Measurements from ENCODE around the gene ROR2.

The ROR2 gene

DNA sequence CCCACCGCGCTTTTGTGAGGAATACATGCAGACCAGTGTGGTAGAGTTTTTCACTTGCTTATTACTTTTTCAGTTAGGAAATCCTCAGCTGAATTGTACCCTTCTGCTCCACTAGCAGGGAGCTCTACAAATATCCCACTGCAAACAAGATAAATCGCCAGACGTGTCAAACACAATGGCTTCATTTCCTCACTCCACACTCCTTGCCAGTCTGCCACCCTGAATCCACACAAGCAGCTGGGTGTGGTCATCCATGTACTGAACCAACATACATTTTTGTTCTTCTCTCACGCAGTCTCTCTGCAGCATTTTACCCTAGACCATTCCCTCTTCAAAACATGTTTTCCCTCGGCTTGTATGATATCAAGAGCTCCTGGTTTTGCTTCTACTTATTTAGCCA, 3.7 kb upstream of the ROR2 start:
- Histone ChIP-seq H3K9me3 (ENCODE audit: insufficient read depth, low read depth, low read length) (no peaks in the 10 kb centered on the region), H3K27me3 (ENCODE audit: insufficient read depth, low read length, poor library complexity, severe bottlenecking) (no peaks in the 10 kb centered on the region), H3K4me1 (ENCODE audit: insufficient read depth, low read length, poor library complexity, severe bottlenecking) (no peaks in the 10 kb centered on the region), H4K20me1 (ENCODE audit: insufficient read depth, low read length, poor library complexity, severe bottlenecking) (no peaks in the 10 kb centered on the region), H3K9ac (ENCODE audit: low read depth, low read length, poor library complexity, severe bottlenecking) (no peak overlapping the region), H3F3A (ENCODE audit: low read depth) (no peaks in the 10 kb centered on the region), H2AFZ (ENCODE audit: low read length) (no peak overlapping the region), H3K79me2 (ENCODE audit: insufficient read depth, low read length) (no peaks in the 10 kb centered on the region), H3K4me2 (ENCODE audit: low read depth, low read length, poor library complexity, severe bottlenecking) (no peak overlapping the region), H3K4me3 (ENCODE audit: low read length, poor library complexity, severe bottlenecking) (no peak overlapping the region), H3K9me2 (replicated peaks; ENCODE audit: low read depth, low read length) (no peaks in the 10 kb centered on the region), H3K36me3 (ENCODE audit: insufficient read depth, low read length) (no peaks in the 10 kb centered on the region)
- no peak for TF ChIP-seq EZH2phosphoT487 (IDR thresholded peaks at IDR 0.05; ENCODE audit: borderline replicate concordance)
- TF ChIP-seq, protein P1, sequence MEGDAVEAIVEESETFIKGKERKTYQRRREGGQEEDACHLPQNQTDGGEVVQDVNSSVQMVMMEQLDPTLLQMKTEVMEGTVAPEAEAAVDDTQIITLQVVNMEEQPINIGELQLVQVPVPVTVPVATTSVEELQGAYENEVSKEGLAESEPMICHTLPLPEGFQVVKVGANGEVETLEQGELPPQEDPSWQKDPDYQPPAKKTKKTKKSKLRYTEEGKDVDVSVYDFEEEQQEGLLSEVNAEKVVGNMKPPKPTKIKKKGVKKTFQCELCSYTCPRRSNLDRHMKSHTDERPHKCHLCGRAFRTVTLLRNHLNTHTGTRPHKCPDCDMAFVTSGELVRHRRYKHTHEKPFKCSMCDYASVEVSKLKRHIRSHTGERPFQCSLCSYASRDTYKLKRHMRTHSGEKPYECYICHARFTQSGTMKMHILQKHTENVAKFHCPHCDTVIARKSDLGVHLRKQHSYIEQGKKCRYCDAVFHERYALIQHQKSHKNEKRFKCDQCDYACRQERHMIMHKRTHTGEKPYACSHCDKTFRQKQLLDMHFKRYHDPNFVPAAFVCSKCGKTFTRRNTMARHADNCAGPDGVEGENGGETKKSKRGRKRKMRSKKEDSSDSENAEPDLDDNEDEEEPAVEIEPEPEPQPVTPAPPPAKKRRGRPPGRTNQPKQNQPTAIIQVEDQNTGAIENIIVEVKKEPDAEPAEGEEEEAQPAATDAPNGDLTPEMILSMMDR (conservative IDR thresholded peaks at IDR 0.05; ENCODE audit: low read length) = no peak

DNA sequence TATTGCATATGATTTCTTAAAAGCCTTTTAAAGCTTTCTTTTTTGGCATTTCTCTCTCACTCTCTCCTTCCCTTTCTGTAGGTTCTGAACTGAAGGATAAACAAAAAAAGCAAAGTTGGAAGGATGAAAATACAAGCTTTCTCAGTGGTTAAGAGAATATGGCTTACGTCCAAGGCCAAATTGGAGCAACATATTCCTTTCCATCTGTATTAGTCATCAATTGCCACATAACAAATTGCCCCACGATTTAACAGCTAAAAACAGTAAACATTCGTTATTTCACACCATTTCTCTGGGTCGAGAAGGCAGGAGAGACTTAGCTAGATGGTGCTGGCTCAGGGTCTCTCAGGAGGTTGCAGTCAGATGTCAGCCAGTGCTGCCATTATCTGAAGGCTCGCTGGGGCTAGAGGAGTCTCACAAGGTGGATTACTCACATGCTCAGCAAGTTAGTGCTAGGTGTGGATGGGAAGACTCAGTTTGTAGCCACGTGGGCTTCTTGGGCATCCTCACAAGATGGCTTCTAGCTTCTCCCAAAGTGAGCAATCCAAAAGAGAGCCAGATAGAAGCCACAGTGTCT, 2.0 kb upstream of the ROR2 start:
- Histone ChIP-seq H3K9me2 (replicated peaks; ENCODE audit: low read depth, low read length) (no peaks in the 10 kb centered on the region), H3K36me3 (ENCODE audit: insufficient read depth, low read length) (no peaks in the 10 kb centered on the region), H3K4me3 (ENCODE audit: low read length, poor library complexity, severe bottlenecking) (no peak overlapping the region), H4K20me1 (ENCODE audit: insufficient read depth, low read length, poor library complexity, severe bottlenecking) (no peaks in the 10 kb centered on the region), H3F3A (ENCODE audit: low read depth) (no peaks in the 10 kb centered on the region), H3K4me1 (ENCODE audit: insufficient read depth, low read length, poor library complexity, severe bottlenecking) (no peaks in the 10 kb centered on the region), H3K9ac (ENCODE audit: low read depth, low read length, poor library complexity, severe bottlenecking) (no peak overlapping the region), H3K4me2 (ENCODE audit: low read depth, low read length, poor library complexity, severe bottlenecking) (no peak overlapping the region), H3K27me3 (ENCODE audit: insufficient read depth, low read length, poor library complexity, severe bottlenecking) (no peaks in the 10 kb centered on the region), H3K79me2 (ENCODE audit: insufficient read depth, low read length) (no peaks in the 10 kb centered on the region), H2AFZ (ENCODE audit: low read length) (no peak overlapping the region), H3K9me3 (ENCODE audit: insufficient read depth, low read depth, low read length) (no peaks in the 10 kb centered on the region)
- no peak for TF ChIP-seq EZH2phosphoT487 (IDR thresholded peaks at IDR 0.05; ENCODE audit: borderline replicate concordance)
- TF ChIP-seq, protein P1 (conservative IDR thresholded peaks at IDR 0.05; ENCODE audit: low read length) = no peak

DNA sequence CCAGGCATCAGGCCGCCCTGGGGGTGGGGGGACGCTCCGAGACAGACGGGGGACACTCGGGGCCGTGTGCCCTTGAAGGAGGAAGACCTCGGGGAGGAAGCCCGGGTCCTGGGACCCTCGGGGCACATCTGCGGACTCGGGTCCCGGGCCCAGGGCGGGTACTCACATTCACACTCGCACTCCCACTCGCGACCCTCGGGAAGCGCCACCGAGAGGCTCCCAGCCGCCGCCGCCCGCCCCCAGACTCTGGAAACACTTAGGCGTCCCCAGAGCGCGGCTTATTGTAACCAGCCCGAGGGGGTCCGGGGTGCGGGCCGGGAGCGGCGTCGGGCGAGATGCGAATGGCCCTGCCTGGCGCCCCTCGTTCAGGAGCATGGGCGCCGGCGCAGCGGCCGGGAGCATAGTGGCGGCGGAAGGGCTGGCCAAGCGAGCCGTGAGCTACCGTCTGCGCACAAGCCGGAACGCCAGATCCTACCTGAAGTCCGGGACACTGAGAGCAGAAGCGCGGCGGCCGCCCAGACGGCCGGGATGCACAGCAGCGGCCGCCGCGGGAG, 559 bp downstream of the ROR2 start:
- H3K9ac ChIP-seq (ENCODE audit: low read depth, low read length, poor library complexity, severe bottlenecking) = no peak overlapping the region
- H3K9me3 ChIP-seq (ENCODE audit: insufficient read depth, low read depth, low read length) = no peaks in the 10 kb centered on the region

More for the DNA sequence above, 559 bp downstream of the ROR2 start:
- H3K4me2 ChIP-seq (ENCODE audit: low read depth, low read length, poor library complexity, severe bottlenecking) = no peak overlapping the region
- no peaks in the 10 kb centered on the region for H3F3A ChIP-seq (ENCODE audit: low read depth)
- H3K9me2 ChIP-seq (replicated peaks; ENCODE audit: low read depth, low read length) = no peaks in the 10 kb centered on the region
- TF ChIP-seq, protein P1 (conservative IDR thresholded peaks at IDR 0.05; ENCODE audit: low read length) = no peak
- no peak for TF ChIP-seq EZH2phosphoT487 (IDR thresholded peaks at IDR 0.05; ENCODE audit: borderline replicate concordance)
- no peak overlapping the region for H3K4me3 ChIP-seq (ENCODE audit: low read length, poor library complexity, severe bottlenecking)
- H4K20me1 ChIP-seq (ENCODE audit: insufficient read depth, low read length, poor library complexity, severe bottlenecking) = no peaks in the 10 kb centered on the region
- no peaks in the 10 kb centered on the region for H3K4me1 ChIP-seq (ENCODE audit: insufficient read depth, low read length, poor library complexity, severe bottlenecking)
- H3K79me2 ChIP-seq (ENCODE audit: insufficient read depth, low read length) = no peaks in the 10 kb centered on the region
- no peak overlapping the region for H2AFZ ChIP-seq (ENCODE audit: low read length)
- no peaks in the 10 kb centered on the region for H3K36me3 ChIP-seq (ENCODE audit: insufficient read depth, low read length)
- H3K27me3 ChIP-seq (ENCODE audit: insufficient read depth, low read length, poor library complexity, severe bottlenecking) = no peaks in the 10 kb centered on the region
